GM12878 (cell line): ENCODE results near the gene ZNF610. TPM values are rescaled to one million over a fixed set of nuclear protein-coding genes. Genes with fewer than 3 reads are reported as not detected.

Source experiments
- FOS ChIP-seq: IDR thresholded peaks from 3 replicates; pipeline ENCODE4 v1.6.1; 2011; ENCODE audit warnings: borderline replicate concordance; ENCODE audit not compliant: insufficient read length; ENCODE audit errors: extremely low read depth
- HCFC1 ChIP-seq: fragments of 150-350 bp; IDR thresholded peaks from 2 replicates; pipeline ENCODE4 v1.6.1; 2014; ENCODE audit warnings: low read length
- HDGF ChIP-seq: fragments of 450-650 bp; IDR thresholded peaks from 2 replicates; pipeline ENCODE4 v1.6.1; 2016; ENCODE audit warnings: antibody characterized with exemption
- JUND ChIP-seq: IDR thresholded peaks from 2 replicates; pipeline ENCODE4 v1.6.1; 2012; ENCODE audit warnings: low read depth, mild to moderate bottlenecking, low read length, improper control_type of control experiment, moderate library complexity
- LARP7 ChIP-seq: fragments of 450-650 bp; IDR thresholded peaks from 2 replicates; pipeline ENCODE4 v1.6.1; 2017; ENCODE audit warnings: mild to moderate bottlenecking
- NFYB ChIP-seq: IDR thresholded peaks from 2 replicates; pipeline ENCODE4 v1.6.1; 2011; ENCODE audit warnings: low read depth, mild to moderate bottlenecking, low read length, improper control_type of control experiment, moderate library complexity; ENCODE audit not compliant: insufficient read depth
- NR2C2 ChIP-seq: IDR thresholded peaks from 2 replicates; pipeline ENCODE4 v1.6.1; 2011; ENCODE audit warnings: borderline replicate concordance, low read depth; ENCODE audit not compliant: control insufficient read depth, insufficient read length
- RB1 ChIP-seq: fragments of 450-650 bp; formaldehyde crosslinking; IDR thresholded peaks from 2 replicates; pipeline ENCODE4 v1.6.1; 2017; ENCODE audit warnings: mild to moderate bottlenecking, borderline replicate concordance
- RCOR1 ChIP-seq: conservative IDR thresholded peaks from 2 replicates; pipeline ENCODE4 v1.6.1; 2012; ENCODE audit warnings: low read depth, low read length, improper control_type of control experiment
- SP1 ChIP-seq: IDR thresholded peaks from one replicate; pipeline ENCODE4 v1.6.1; 2011; ENCODE audit warnings: low read depth, low read length
- TCF3 ChIP-seq: IDR thresholded peaks from 2 replicates; pipeline ENCODE4 v1.6.1; 2012; ENCODE audit warnings: low read depth, mild to moderate bottlenecking, low read length, borderline replicate concordance; ENCODE audit not compliant: insufficient read depth
- TCF7 ChIP-seq: IDR thresholded peaks from 2 replicates; pipeline ENCODE4 v1.6.1; 2014; ENCODE audit warnings: antibody characterized with exemption, borderline replicate concordance
- YBX1 ChIP-seq: fragments of 450-650 bp; IDR thresholded peaks from 2 replicates; pipeline ENCODE4 v1.6.1; 2016; ENCODE audit warnings: antibody characterized with exemption
- polyA plus RNA-seq, 11 experiments: library from polyadenylated mRNA; depleted of rRNA in 4 of 11; unstranded in 6 of 11; stranded (reverse) in 5 of 11; fragments of >200 nt; fragmentation: Nextera tagmentation in 4 of 11; fragmentation: Illumina TruSeq in 1 of 11; extraction: Ambion mirVana in 4 of 11; extraction: Trizol in 1 of 11; gene quantifications; 1 replicate in 1 of 11; 2 replicates in 10 of 11; pipeline versions ENCODE4 v1.2.1 to v1.2.3, GENCODE V29; 2011 to 2016; ENCODE audit warnings: inconsistent platforms in 2 of 11, missing spikeins in 2 of 11, low read depth in 1 of 11
- total RNA-seq, 4 experiments: library from RNA; depleted of rRNA in 3 of 4; stranded (reverse); fragments of >200 nt in 3 of 4; fragmentation: Illumina TruSeq in 1 of 4; extraction: Trizol in 1 of 4; gene quantifications; 2 replicates each; pipeline versions ENCODE4 v1.2.1 to v1.2.3, GENCODE V29; 2013 to 2021
- TF ChIP-seq, protein P1 (sequence below): fragments of 450-650 bp; IDR thresholded peaks from 2 replicates; pipeline ENCODE4 v1.6.1; 2017; ENCODE audit warnings: mild to moderate bottlenecking, moderate library complexity
- TF ChIP-seq, protein P2 (sequence below): fragments of 450-650 bp; IDR thresholded peaks from 2 replicates; pipeline ENCODE4 v1.6.1; 2016; ENCODE audit warnings: mild to moderate bottlenecking, moderate library complexity, borderline replicate concordance
- TF ChIP-seq, protein P3 (sequence below): fragments of 450-650 bp; formaldehyde crosslinking; IDR thresholded peaks from 2 replicates; pipeline ENCODE4 v1.4.0; 2022; ENCODE audit warnings: mild to moderate bottlenecking, moderate library complexity
- TF ChIP-seq, protein P4 (sequence below): IDR thresholded peaks from 2 replicates; pipeline ENCODE4 v1.6.1; 2012; ENCODE audit warnings: low read depth, low read length, improper control_type of control experiment

ZNF610 gene
- total and polyA plus RNA-seq, 10 of the 15 experiments (the other 5 are each of a cell fraction or from before 2014, with no cell fraction given) = 0.11 to 1.2 (median 0.53) TPM

DNA sequence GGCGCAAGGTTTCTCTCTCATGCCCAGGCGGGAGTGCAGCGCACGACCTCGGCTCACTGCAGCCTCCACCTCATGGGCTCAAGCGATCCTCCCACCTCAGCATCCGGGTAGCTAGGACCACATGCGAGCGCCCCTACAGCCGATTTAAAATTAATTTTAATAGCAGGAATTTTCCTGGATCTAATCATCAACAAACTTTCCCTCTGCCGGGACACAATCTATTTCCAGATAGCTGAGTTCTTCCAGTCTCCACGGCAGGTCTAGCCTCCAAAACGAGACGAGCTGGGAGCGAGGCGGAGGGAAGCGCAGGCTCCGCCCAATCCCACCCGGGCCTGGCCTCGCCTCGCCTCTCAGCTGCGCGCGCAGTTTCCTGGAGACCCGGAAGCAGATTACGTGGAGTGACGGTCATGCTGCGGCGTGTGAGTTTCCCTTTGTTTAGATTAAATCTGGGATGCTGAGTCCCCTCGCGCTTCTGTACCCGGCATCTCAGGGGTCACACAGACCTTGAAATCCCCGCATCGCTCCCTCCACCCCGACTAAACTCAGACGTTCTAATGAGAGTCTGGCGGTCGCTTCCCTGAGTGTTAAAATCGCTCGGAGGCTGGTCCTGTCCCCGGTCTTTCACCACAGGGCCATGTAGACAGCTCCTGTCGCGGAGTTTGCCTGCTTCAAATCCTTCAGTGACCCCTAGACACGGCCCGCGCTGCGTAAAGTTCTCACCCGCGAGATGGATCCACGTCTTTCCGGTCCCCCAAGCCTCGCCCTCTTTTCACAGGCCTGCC, 33.7 kb downstream of the ZNF610 start, which contains the start of gene ZNF880 (continued):
- TF ChIP-seq JUND (no peak), NR2C2 (peak; percentile 57), SP1 (no peak), TCF7 (no peak), YBX1 (no peak), LARP7 (no peak), NFYB (0 out of 2 replicates have a peak, but pooled peaks have one; percentile 26), HDGF (no peak), FOS (no peak), HCFC1 (no peak), TCF3 (no peak), RCOR1 (no peak), RB1 (no peak)
- TF ChIP-seq, protein P1, sequence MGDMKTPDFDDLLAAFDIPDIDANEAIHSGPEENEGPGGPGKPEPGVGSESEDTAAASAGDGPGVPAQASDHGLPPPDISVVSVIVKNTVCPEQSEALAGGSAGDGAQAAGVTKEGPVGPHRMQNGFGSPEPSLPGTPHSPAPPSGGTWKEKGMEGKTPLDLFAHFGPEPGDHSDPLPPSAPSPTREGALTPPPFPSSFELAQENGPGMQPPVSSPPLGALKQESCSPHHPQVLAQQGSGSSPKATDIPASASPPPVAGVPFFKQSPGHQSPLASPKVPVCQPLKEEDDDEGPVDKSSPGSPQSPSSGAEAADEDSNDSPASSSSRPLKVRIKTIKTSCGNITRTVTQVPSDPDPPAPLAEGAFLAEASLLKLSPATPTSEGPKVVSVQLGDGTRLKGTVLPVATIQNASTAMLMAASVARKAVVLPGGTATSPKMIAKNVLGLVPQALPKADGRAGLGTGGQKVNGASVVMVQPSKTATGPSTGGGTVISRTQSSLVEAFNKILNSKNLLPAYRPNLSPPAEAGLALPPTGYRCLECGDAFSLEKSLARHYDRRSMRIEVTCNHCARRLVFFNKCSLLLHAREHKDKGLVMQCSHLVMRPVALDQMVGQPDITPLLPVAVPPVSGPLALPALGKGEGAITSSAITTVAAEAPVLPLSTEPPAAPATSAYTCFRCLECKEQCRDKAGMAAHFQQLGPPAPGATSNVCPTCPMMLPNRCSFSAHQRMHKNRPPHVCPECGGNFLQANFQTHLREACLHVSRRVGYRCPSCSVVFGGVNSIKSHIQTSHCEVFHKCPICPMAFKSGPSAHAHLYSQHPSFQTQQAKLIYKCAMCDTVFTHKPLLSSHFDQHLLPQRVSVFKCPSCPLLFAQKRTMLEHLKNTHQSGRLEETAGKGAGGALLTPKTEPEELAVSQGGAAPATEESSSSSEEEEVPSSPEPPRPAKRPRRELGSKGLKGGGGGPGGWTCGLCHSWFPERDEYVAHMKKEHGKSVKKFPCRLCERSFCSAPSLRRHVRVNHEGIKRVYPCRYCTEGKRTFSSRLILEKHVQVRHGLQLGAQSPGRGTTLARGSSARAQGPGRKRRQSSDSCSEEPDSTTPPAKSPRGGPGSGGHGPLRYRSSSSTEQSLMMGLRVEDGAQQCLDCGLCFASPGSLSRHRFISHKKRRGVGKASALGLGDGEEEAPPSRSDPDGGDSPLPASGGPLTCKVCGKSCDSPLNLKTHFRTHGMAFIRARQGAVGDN = 0 out of 2 replicates have a peak, but pooled peaks have one; percentile 39
- TF ChIP-seq, protein P2, sequence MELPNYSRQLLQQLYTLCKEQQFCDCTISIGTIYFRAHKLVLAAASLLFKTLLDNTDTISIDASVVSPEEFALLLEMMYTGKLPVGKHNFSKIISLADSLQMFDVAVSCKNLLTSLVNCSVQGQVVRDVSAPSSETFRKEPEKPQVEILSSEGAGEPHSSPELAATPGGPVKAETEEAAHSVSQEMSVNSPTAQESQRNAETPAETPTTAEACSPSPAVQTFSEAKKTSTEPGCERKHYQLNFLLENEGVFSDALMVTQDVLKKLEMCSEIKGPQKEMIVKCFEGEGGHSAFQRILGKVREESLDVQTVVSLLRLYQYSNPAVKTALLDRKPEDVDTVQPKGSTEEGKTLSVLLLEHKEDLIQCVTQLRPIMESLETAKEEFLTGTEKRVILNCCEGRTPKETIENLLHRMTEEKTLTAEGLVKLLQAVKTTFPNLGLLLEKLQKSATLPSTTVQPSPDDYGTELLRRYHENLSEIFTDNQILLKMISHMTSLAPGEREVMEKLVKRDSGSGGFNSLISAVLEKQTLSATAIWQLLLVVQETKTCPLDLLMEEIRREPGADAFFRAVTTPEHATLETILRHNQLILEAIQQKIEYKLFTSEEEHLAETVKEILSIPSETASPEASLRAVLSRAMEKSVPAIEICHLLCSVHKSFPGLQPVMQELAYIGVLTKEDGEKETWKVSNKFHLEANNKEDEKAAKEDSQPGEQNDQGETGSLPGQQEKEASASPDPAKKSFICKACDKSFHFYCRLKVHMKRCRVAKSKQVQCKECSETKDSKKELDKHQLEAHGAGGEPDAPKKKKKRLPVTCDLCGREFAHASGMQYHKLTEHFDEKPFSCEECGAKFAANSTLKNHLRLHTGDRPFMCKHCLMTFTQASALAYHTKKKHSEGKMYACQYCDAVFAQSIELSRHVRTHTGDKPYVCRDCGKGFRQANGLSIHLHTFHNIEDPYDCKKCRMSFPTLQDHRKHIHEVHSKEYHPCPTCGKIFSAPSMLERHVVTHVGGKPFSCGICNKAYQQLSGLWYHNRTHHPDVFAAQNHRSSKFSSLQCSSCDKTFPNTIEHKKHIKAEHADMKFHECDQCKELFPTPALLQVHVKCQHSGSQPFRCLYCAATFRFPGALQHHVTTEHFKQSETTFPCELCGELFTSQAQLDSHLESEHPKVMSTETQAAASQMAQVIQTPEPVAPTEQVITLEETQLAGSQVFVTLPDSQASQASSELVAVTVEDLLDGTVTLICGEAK = peak; percentile 70; the same call in 1 of the 2 replicates
- TF ChIP-seq, protein P3, sequence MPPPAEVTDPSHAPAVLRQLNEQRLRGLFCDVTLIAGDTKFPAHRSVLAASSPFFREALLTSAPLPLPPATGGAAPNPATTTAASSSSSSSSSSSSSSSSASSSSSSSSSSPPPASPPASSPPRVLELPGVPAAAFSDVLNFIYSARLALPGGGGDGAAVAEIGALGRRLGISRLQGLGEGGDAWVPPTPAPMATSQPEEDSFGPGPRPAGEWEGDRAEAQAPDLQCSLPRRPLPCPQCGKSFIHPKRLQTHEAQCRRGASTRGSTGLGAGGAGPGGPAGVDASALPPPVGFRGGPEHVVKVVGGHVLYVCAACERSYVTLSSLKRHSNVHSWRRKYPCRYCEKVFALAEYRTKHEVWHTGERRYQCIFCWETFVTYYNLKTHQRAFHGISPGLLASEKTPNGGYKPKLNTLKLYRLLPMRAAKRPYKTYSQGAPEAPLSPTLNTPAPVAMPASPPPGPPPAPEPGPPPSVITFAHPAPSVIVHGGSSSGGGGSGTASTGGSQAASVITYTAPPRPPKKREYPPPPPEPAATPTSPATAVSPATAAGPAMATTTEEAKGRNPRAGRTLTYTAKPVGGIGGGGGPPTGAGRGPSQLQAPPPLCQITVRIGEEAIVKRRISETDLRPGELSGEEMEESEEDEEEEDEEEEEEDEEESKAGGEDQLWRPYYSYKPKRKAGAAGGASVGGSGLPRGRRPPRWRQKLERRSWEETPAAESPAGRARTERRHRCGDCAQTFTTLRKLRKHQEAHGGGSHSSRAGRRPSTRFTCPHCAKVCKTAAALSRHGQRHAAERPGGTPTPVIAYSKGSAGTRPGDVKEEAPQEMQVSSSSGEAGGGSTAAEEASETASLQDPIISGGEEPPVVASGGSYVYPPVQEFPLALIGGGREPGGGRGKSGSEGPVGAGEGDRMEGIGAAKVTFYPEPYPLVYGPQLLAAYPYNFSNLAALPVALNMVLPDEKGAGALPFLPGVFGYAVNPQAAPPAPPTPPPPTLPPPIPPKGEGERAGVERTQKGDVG (CRISPR knock-in tag) = no peak
- TF ChIP-seq, protein P4, sequence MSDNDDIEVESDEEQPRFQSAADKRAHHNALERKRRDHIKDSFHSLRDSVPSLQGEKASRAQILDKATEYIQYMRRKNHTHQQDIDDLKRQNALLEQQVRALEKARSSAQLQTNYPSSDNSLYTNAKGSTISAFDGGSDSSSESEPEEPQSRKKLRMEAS = peak; percentile 65; the same call in 1 of the 2 replicates
